NCI-H345 (cell line): ENCODE measurements around the gene KCNMA1.

Experiments
- DNase-seq: peaks from one replicate; lab custom pipeline; 2025; lab: John Stamatoyannopoulos, UW

The KCNMA1 gene

GRCh38 chr10:77485847-77486246 lies 151.8 kb downstream of the KCNMA1 start:
- DNase-seq: no peak

GRCh38 chr10:77482072-77482471 lies 155.5 kb downstream of the KCNMA1 start:
- no peak for DNase-seq

GRCh38 chr10:77479586-77479985 lies 158.0 kb downstream of the KCNMA1 start:
- DNase-seq: peak; percentile 29

DNA sequence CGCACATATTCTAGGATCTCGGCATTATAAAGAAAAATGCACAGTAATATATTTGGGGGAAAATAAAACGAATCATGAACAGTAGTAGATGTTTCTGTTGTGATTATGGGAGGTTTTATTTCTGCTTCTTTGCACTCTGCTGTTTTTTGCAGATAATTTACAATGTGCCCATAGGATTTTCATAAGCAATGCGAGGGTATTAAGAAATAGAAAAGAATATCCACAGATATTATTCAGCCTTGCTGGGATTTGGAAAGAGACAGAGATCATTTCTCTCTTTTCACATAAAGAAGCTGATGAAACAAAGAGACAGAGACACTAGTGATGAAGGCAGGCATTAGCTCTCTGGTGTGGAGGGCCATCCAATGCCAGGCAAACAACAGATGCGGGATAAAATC lies 158.6 kb downstream of the KCNMA1 start:
- DNase-seq: no peak

DNA sequence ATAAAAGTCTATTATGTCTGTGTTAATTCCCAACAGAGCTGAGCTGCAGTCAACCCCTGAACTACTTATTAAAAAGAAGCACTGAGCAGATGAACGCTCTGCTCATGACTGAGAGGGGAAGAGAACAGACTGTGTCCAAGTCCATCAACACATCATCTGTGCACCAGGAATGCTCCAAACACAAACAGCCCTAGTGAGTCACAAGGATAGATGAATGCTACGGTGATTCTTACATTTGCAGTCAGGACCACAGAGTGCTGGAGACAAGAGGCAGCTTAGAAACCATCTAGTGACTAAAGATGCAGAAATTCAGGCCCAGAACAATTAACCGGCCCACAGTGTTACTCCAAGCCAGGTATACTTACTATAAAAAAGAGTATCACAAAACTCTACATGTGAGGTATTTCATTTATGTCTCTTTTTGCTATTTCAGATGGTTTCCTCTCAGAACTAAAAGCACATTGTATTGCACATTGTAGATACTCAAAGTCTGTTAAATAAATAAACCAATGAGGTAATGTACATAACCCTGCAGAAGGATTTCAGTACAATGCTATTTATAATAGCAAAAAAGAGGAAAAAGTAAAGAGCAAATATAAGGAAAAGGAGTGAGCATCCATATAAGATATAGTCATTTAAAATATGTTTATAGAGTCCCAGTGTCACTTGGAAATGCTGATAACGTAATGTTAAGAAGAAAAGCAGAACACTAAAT lies 159.2 kb downstream of the KCNMA1 start:
- DNase-seq: peak; percentile 55

DNA sequence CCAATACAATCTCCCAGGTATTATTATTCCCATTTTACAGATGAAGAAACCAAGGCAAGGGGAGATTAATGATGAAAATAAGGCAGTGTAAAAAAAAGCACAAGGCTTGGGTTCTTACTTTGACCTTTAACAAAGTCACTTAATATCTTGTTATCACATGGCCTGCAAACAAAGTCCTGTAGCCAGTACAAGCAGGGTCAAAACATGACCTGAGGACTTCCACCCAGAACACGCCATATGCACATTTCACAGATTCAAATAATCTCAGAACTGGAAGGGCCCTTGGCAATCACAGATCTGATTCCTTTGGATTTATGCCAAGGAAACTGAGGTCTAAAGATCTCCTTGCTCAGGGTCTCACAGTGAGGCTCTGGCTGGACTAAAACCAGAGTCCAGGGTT lies 162.1 kb downstream of the KCNMA1 start:
- DNase-seq: no peak

DNA sequence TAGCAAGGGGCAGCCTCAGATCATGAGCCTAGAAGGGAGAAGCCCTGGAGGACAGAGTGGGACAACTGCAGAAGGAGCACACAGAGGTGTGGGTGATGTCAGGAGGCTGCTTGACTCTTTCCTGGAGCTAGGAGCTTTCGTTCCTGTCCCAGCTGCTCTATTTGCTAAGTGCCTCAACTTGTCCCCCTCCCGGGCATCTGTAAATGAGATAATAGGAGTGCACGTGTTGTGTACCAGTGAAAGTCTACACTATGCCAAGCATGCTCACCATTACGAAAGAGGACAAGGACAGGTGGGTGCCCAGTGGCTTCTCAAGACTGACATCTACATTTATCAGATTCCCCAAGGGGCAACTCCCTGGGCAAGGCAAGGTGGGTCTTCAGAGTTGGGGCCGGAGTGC lies 162.7 kb downstream of the KCNMA1 start:
- peak; percentile 29 for DNase-seq

- DNase-seq: no peak
Observed at GRCh38 chr10:77474386-77474785, 163.2 kb downstream of the KCNMA1 start.

DNA sequence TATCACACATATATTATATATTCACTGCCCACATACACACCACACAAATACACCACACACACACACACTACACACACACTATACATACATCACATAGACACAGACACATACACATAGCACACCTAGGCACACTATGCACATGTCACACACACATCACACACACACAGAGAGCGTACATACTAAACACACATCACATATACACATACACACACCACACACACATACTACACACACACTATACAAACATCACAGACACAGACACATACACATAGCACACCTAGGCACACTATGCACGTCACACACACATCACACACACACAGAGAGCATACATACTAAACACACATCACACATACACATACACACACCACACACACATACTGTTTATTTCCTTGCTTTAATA lies 165.5 kb downstream of the KCNMA1 start:
- no peak for DNase-seq

DNA sequence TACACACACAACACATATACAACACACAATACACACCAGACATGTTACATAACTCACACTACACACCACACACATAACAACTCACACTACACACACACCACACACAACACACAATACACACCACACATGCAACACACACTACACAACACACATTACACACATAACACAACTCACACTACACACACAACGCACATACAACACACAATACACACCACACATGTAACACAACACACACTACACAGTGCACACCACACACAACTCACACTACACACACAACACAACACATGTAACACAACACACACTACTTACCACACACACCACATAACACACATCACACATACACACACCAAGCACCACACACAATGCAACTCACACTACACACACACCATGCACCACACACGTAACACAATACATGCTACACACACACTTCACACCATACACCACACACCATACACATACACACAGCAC lies 166.5 kb downstream of the KCNMA1 start:
- no peak for DNase-seq

DNA sequence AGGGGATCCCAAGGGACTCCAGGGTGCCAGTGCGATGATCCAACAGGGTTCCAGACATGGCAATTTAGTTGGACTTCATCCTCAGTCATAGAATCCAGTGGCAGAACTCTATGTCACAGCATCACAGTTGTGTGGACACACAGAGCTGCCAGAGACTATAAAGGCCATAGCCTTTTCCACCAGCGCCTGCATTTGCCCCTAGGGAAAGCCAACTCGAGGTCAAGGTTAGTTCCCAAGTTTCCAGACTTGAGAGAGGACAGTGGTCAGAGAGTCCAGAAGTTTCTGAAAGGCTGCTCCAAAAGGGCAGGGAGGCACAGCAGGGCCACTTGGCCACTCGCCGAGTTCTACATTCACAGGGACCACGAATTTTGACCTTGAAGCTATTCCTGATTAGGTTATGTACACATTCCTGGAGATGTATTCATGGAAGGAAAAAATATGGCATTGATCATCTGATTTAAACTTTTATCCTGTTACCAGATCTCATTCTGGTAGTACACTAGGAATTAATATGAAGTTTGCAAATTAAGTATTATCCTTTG lies 170.1 kb downstream of the KCNMA1 start:
- no peak for DNase-seq

DNA sequence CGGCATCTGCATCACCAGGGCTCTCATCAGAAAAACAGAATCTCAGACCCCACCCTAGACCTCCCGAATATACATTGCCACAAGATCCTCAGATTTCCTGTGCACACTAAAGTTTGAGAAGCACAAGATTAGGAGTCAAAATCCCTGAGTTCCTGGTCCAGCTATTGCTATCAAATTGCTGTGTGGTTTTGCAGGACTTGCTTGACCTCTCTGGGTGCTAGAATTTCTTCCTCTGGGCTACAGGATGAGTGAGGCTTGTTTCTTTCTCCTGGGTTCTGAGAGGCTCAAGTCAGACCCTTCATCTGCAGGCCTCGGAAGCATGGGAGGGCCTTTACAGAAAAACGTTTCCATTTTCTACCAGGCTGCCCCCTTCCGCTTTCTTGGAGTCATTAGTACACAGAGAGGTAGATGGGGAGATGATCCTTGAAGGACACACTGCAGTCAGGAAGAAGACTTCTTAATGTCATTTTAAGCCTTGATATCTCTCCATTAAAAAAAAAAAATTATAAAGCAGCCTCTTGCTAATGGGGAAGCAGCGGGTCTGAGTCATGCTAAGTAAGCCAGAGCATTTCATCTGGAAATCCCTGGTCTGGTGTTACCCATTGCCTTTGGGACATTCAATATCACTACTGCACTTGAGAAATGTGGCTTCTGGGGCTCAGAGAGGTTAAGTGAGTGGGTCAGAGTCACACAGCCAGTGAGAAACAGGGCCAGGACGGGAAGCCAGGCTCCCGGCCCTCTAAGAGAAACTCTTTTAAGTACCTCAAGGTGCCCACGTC lies 173.5 kb downstream of the KCNMA1 start:
- no peak for DNase-seq

DNA sequence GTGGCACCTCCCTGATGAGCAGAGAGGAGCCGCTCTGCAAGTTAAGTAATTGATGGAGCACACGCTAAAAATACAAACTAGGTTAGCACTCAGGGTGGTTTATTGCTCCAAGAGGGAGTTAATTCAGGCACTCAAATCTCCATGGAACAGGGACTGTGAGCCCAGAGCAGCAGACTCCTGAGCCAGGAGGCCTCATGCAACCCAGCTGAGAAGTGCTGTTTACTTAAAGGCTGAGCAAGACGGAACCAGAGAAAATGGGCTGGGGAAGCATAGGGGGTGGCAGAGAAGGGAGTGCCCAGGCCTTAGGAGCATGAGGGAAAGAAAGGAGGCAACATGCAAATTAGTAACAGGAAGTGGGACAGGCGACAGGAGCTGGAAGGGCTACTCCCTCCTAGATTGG lies 174.1 kb downstream of the KCNMA1 start:
- DNase-seq: peak; percentile 23

GRCh38 chr10:77461636-77462296 lies 175.8 kb downstream of the KCNMA1 start:
- no peak for DNase-seq

GRCh38 chr10:77459905-77460304 lies 177.7 kb downstream of the KCNMA1 start:
- no peak for DNase-seq

GRCh38 chr10:77458986-77459590 lies 178.5 kb downstream of the KCNMA1 start:
- DNase-seq: no peak

DNA sequence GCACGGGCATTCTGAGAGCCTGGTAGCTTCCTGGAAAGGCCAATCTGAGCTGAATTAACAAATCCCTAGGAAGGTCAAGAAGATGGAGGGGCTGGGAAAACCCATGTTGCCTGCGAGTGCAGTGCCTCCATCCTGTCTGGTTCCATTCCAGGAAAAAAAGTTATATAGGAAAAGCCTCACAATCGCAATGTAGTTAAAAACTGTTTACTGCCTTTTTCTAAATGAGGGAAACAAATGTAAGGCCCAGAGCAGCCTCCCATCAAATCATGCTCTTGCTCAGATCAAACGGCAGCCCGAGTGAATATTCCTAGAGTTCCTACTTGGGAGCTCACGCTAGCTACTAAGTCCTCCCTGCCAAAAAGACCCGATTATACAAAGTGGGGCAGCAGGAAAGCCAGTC lies 179.9 kb downstream of the KCNMA1 start:
- no peak for DNase-seq

GRCh38 chr10:77457266-77457665 lies 180.3 kb downstream of the KCNMA1 start:
- DNase-seq: peak; percentile 36

GRCh38 chr10:77456414-77456813 lies 181.2 kb downstream of the KCNMA1 start:
- DNase-seq: peak; percentile 88

DNA sequence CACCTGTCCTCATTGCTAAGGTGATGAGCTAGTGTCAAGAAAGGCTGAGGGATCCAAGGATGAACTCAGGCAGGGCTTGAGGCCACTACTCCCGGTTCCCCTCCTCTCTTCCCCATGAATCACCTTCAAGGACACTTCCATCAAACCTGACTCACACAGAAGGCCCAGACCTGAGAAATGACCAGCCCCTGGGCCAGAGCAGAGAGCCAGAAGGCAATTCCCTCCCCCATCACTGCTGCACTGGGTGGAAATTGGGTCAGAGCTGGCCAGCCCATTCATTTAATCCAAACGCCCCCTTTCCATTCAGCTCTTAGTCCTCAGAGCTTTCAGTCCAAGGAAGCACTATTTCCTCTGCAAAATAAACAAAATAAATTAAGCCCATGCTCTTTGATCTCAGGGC lies 182.0 kb downstream of the KCNMA1 start:
- DNase-seq: no peak

DNA sequence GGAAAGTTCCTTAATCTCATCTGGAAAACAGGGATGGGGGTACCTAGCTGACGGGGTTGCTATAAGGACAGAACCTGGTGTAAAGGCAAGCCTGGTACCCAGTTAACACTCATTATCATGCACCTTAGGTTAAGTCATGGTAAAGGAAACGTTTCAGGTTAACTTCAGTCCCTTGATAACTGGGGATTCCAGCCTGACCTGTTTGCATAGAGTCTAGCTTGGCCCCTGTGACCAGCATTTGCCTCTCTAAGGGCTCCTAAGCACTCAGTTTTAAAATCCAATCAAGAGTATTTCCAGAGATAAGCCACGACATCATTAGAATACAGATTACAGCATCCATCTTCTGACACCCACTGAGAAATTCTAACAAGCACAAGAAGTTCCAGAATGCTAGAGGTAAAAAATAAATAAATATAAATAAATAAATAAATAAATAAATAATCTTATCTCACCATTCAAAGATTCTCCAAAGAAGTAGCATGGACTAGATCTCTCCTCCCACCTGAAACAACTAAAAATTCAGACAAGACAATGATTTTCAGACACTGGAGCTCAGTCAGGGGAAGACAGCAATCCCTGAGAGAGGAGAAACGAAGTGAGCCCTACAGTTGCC lies 184.6 kb downstream of the KCNMA1 start:
- DNase-seq: no peak

DNA sequence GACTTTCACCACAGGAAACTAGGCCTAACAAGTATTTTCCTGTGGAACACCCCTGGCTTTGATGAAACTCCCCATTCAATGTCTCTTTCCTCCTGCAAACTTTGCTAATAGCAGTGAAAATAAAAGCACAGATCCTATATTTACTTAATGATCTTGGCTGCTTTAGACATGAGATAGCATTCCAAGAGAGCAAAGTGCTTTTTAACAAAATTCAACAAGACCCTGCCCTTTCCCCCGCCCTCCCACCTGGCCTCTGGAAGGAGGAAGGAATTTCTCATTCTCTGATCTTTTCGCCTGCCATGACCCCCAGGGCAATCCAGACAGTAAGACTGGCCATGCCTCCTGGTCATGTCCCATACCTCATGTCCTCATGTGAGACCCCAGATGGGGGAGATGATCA lies 185.7 kb downstream of the KCNMA1 start:
- DNase-seq: no peak
